Prostate gland (tissue), 2 donors: ENCODE results near the gene ANKIB1. TPM values are rescaled to one million over a fixed set of nuclear protein-coding genes. Genes with fewer than 3 reads are reported as not detected.
"Not testable (repeated sequence)": the region's sequence is repeated elsewhere in the genome, so short reads cannot be mapped to it uniquely, and the experiment has no call there.

Experiments
- DNase-seq: peaks from one replicate; pipeline ENCODE4 v3.0.0-alpha.2; 2019; ENCODE audit warnings: low spot score
- H3K27ac ChIP-seq, 2 donors: fragments of 200-600 bp; sonication (generic); 2 replicates each; pipeline ENCODE4 v1.5.1; 2017 to 2019
- H3K27me3 ChIP-seq: fragments of 200-600 bp; sonication (generic); replicated peaks from 2 replicates; pipeline ENCODE4 v1.5.1; 2019; ENCODE audit not compliant: insufficient read depth
- H3K36me3 ChIP-seq, 2 donors: fragments of 200-600 bp; sonication (generic); 1 replicate in 1 of 2; 2 replicates in 1 of 2; pipeline versions ENCODE4 v1.5.1 to v1.8.1; 2017 to 2019
- H3K4me1 ChIP-seq: fragments of 200-600 bp; sonication (generic); replicated peaks from 2 replicates; pipeline ENCODE4 v1.5.1; 2019
- H3K4me3 ChIP-seq, 2 donors: fragments of 200-600 bp; sonication (generic); 2 replicates each; pipeline ENCODE4 v1.5.1; 2017 to 2019
- H3K9me3 ChIP-seq: fragments of 200-600 bp; sonication (generic); 2 replicates; pipeline ENCODE4 v1.5.1; 2017
- CTCF ChIP-seq, 4 experiments: fragments of 200-600 bp in 2 of 4; fragments of 450-650 bp in 2 of 4; sonication (generic) in 2 of 4; IDR thresholded peaks; 1 replicate in 3 of 4; 2 replicates in 1 of 4; pipeline ENCODE4 v1.5.1; 2016 to 2019; ENCODE audit warnings: antibody characterized with exemption in 4 of 4, mild to moderate bottlenecking in 2 of 4, moderate library complexity in 2 of 4
- POLR2A ChIP-seq: fragments of 450-650 bp; IDR thresholded peaks from one replicate; pipeline ENCODE4 v1.6.1; 2016; ENCODE audit warnings: antibody characterized with exemption, mild to moderate bottlenecking
- POLR2AphosphoS5 ChIP-seq: sonication (generic); formaldehyde crosslinking; IDR thresholded peaks from one replicate; pipeline ENCODE4 v1.6.1; 2017; ENCODE audit warnings: antibody characterized with exemption
- WGBS: methylation state at CpG from one replicate; pipeline ENCODE4 v1.1.5; 2018; 5-methylcytosine and 5-hydroxymethylcytosine counted together
- intact Hi-C: fragments of 100-400 bp; cut with DNase I; formaldehyde crosslinking; loops from one replicate; pipeline ENCODE4 v1.14.2; 2022
- total RNA-seq, 2 donors: library from RNA; depleted of rRNA; stranded (reverse); fragments of >200 nt; gene quantifications; one replicate each; pipeline ENCODE4 v1.1.0, GENCODE V29; 2016

Gene ANKIB1
- total RNA-seq, 2 donors from 2014 or later = 20.1 to 47.9 TPM

- Histone ChIP-seq H3K27me3 (no peaks in the 10 kb centered on the region), H3K4me3 (no peak overlapping the region), H3K36me3 (no peaks in the 10 kb centered on the region), H3K4me1 (no peaks in the 10 kb centered on the region), H3K9me3 (no peaks in the 10 kb centered on the region), H3K27ac (no peak overlapping the region)
- intact Hi-C loops = no loop called here
- no peak for DNase-seq
- no peak for TF ChIP-seq POLR2A
- TF ChIP-seq POLR2AphosphoS5 = no peak
- no peak for TF ChIP-seq CTCF (IDR thresholded peaks at IDR 0.05)
- 87% methylated on average over 6 of the region's 6 CpGs for WGBS
Observed at GRCh38 chr7:92403760-92404074, 157.9 kb downstream of the ANKIB1 start.

GRCh38 chr7:92404170-92404614, 158.4 kb downstream of the ANKIB1 start:
- 85% methylated on average over 6 of the region's 6 CpGs for WGBS
- no peaks in the 10 kb centered on the region for H3K27me3 ChIP-seq
- intact Hi-C loops = no loop called here
- no peak overlapping the region for H3K27ac ChIP-seq
- DNase-seq = no peak
- no peaks in the 10 kb centered on the region for H3K4me1 ChIP-seq
- no peak overlapping the region for H3K4me3 ChIP-seq
- H3K36me3 ChIP-seq = no peaks in the 10 kb centered on the region
- TF ChIP-seq CTCF (IDR thresholded peaks at IDR 0.05) (no peak), POLR2AphosphoS5 (no peak), POLR2A (no peak)
- H3K9me3 ChIP-seq = no peaks in the 10 kb centered on the region

- WGBS = 96% methylated on average over 1 of the region's 1 CpG
- no peaks in the 10 kb centered on the region for H3K36me3 ChIP-seq
- no peak for DNase-seq
- no peak overlapping the region for H3K27ac ChIP-seq
- H3K27me3 ChIP-seq = no peaks in the 10 kb centered on the region
- intact Hi-C loops = no loop called here
- H3K4me1 ChIP-seq = no peaks in the 10 kb centered on the region
- no peaks in the 10 kb centered on the region for H3K9me3 ChIP-seq
- no peak overlapping the region for H3K4me3 ChIP-seq
- TF ChIP-seq POLR2AphosphoS5 = no peak
- no peak for TF ChIP-seq POLR2A
- no peak for TF ChIP-seq CTCF (IDR thresholded peaks at IDR 0.05)
Observed at GRCh38 chr7:92409357-92409756, 163.6 kb downstream of the ANKIB1 start.

- H3K9me3 ChIP-seq, H3K27ac ChIP-seq, H3K4me3 ChIP-seq, H3K4me1 ChIP-seq, H3K27me3 ChIP-seq, H3K36me3 ChIP-seq, intact Hi-C loops, DNase-seq: not testable (repeated sequence)
- WGBS = 89% methylated on average over 6 of the region's 6 CpGs
Observed at GRCh38 chr7:92410162-92410561, 164.4 kb downstream of the ANKIB1 start.

- no peak overlapping the region for H3K27ac ChIP-seq
- no peaks in the 10 kb centered on the region for H3K4me1 ChIP-seq
- TF ChIP-seq CTCF (IDR thresholded peaks at IDR 0.05) = no peak
- TF ChIP-seq POLR2AphosphoS5 = no peak
- no peak for TF ChIP-seq POLR2A
- 66% methylated on average over 11 of the region's 11 CpGs for WGBS
- H3K9me3 ChIP-seq = no peaks in the 10 kb centered on the region
- intact Hi-C loops = no loop called here
- no peaks in the 10 kb centered on the region for H3K36me3 ChIP-seq
- no peak overlapping the region for H3K4me3 ChIP-seq
- no peaks in the 10 kb centered on the region for H3K27me3 ChIP-seq
- DNase-seq = no peak
Observed at GRCh38 chr7:92412745-92413144, 167.0 kb downstream of the ANKIB1 start.
